HepG2 (cell line): ENCODE results near the gene ARHGAP9. TPM values are rescaled to one million over a fixed set of nuclear protein-coding genes. Genes with fewer than 3 reads are reported as not detected.
A peak's percentile ranks its signal among the peaks of the same experiment; 100 is the strongest.

Source experiments
- ATAC-seq: fragments of 200-7000 bp; cut with Tn5 transposase; 3 replicates; pipeline ENCODE4 v1.9.1; 2020; ENCODE audit warnings: mild to moderate bottlenecking, moderate library complexity
- BruUV-seq: library from RNA; stranded (reverse); fragments of 400-500 nt; replicated peaks from 2 replicates; lab custom pipeline; 2021; lab: Mats Ljungman, UMichigan
- CTCF ChIA-PET: fragments of 300-600 bp; formaldehyde crosslinking; extraction: SDS; loops from one replicate; lab custom pipeline; 2021; ENCODE audit warnings: low total read pairs, inconsistent platforms, low intra/inter-chr PET ratio; lab: Yijun Ruan, JAX
- POLR2A ChIA-PET: fragments of 350-600 bp; sonication (Branson Sonifier 250); formaldehyde crosslinking; loops from one replicate; lab custom pipeline; 2020; ENCODE audit warnings: antibody characterized with exemption, inconsistent platforms; lab: Yijun Ruan, JAX
- DNase-seq: peaks from one replicate; pipeline ENCODE4 v3.0.0-alpha.2; 2015; ENCODE audit warnings: low spot score
- FAIRE-seq: peaks from 3 replicates; lab custom pipeline; 2011; peaks lifted over from hg19 to GRCh38; lab: Jason Lieb, UNC
- H2AFZ ChIP-seq: one replicate; pipeline ENCODE4 v1.6.1; 2011; ENCODE audit warnings: low read length, inconsistent platforms
- H3K27ac ChIP-seq: fragments of 300-600 bp; 3 replicates; pipeline ENCODE4 v1.8.0; 2011; ENCODE audit warnings: mixed run types, mild to moderate bottlenecking, mixed read lengths, low read length, inconsistent platforms; ENCODE audit not compliant: insufficient read depth; ENCODE audit errors: extremely low read length
- H3K27me3 ChIP-seq, 2 experiments: fragments of 200-600 bp in 1 of 2; 2 replicates in 1 of 2; 3 replicates in 1 of 2; pipeline versions ENCODE4 v1.6.0 to v1.8.0; 2011; ENCODE audit warnings: low read length in 2 of 2, mild to moderate bottlenecking in 2 of 2, moderate library complexity in 2 of 2, inconsistent platforms in 1 of 2; ENCODE audit not compliant: insufficient read depth in 2 of 2, control insufficient read depth in 1 of 2
- H3K36me3 ChIP-seq, 2 experiments: fragments of 200-600 bp in 1 of 2; replicated peaks in 1 of 2; 2 replicates in 1 of 2; 3 replicates in 1 of 2; pipeline versions ENCODE4 v1.5.1 to v1.8.0; 2011; ENCODE audit warnings: low read length in 2 of 2, inconsistent platforms in 1 of 2; ENCODE audit not compliant: insufficient read depth in 2 of 2, control insufficient read depth in 1 of 2
- H3K4me1 ChIP-seq: 2 replicates; pipeline ENCODE4 v1.5.1; 2012; ENCODE audit warnings: low read length, inconsistent platforms; ENCODE audit not compliant: insufficient read depth
- H3K4me2 ChIP-seq: 2 replicates; pipeline ENCODE4 v1.6.0; 2011; ENCODE audit warnings: low read depth, low read length, inconsistent platforms
- H3K4me3 ChIP-seq, 3 experiments: fragments of 200-600 bp in 1 of 3; sonication (generic), shearing (Covaris generic) in 1 of 3; replicated peaks in 1 of 3; 2 replicates each; pipeline ENCODE4 v1.5.1; 2011 to 2016; ENCODE audit warnings: low read length in 3 of 3, inconsistent platforms in 2 of 3, low read depth in 2 of 3, mild to moderate bottlenecking in 2 of 3, control low read depth in 1 of 3, mixed read lengths in 1 of 3; ENCODE audit not compliant: insufficient read depth in 1 of 3
- H3K79me2 ChIP-seq: one replicate; pipeline ENCODE4 v1.6.1; 2011; ENCODE audit warnings: low read length, inconsistent platforms; ENCODE audit not compliant: insufficient read depth
- H3K9ac ChIP-seq: 2 replicates; pipeline ENCODE4 v1.6.0; 2011; ENCODE audit warnings: mild to moderate bottlenecking, low read depth, low read length, inconsistent platforms; ENCODE audit not compliant: insufficient read depth
- H3K9me3 ChIP-seq: 2 replicates; pipeline ENCODE4 v1.5.1; 2012; ENCODE audit warnings: mild to moderate bottlenecking, low read length
- H4K20me1 ChIP-seq: 2 replicates; pipeline ENCODE4 v1.6.0; 2011; ENCODE audit warnings: inconsistent platforms, mild to moderate bottlenecking, low read length, moderate library complexity; ENCODE audit not compliant: insufficient read depth
- AGO2 ChIP-seq: fragments of 200-400 bp; formaldehyde crosslinking; optimal IDR thresholded peaks from 2 replicates; pipeline ENCODE3; 2017; ENCODE audit warnings: mild to moderate bottlenecking, low read depth, low read length, moderate library complexity
- E2F1 ChIP-seq: sonication (generic); formaldehyde crosslinking; IDR thresholded peaks from 2 replicates; pipeline ENCODE4 v1.5.0; 2020; ENCODE audit warnings: missing genetic modification reagents
- HDAC2 ChIP-seq: sonication (generic); formaldehyde crosslinking; IDR thresholded peaks from 2 replicates; pipeline ENCODE4 v1.4.0; 2020; ENCODE audit warnings: missing genetic modification reagents
- MATR3 ChIP-seq: sonication (generic); formaldehyde crosslinking; IDR thresholded peaks from 2 replicates; pipeline ENCODE4 v1.4.0; 2020; ENCODE audit warnings: missing genetic modification reagents
- RFX5 ChIP-seq: IDR thresholded peaks from 2 replicates; pipeline ENCODE4 v1.6.1; 2011; ENCODE audit warnings: low read depth, low read length, improper control_type of control experiment
- RNF219 ChIP-seq: sonication (generic); formaldehyde crosslinking; IDR thresholded peaks from 2 replicates; pipeline ENCODE4 v1.5.0; 2020; ENCODE audit warnings: mild to moderate bottlenecking, missing genetic modification reagents
- ZMAT3 ChIP-seq: sonication (generic); formaldehyde crosslinking; conservative IDR thresholded peaks from 2 replicates; pipeline ENCODE4 v1.7.0; 2021; ENCODE audit warnings: missing genetic modification reagents
- WGBS: methylation state at CpG from one replicate; pipeline ENCODE4 v1.1.6; 2017; ENCODE audit warnings: low lambda C conversion rate; 5-methylcytosine and 5-hydroxymethylcytosine counted together
- in situ Hi-C: cut with HindIII; loops from 2 replicates; pipeline ENCODE4 v1.10.0; 2017; ENCODE audit warnings: low pct_unique_long_range_greater_than_20kb; ENCODE audit not compliant: extremely low pct_ligation_motif_present
- intact Hi-C: fragments of 100-400 bp; cut with micrococcal nuclease; formaldehyde crosslinking; loops from one replicate; pipeline ENCODE4 v1.10.0; 2022; ENCODE audit not compliant: unreplicated experiment
- polyA plus RNA-seq, 8 experiments: library from polyadenylated mRNA; depleted of rRNA in 3 of 8; stranded (reverse) in 7 of 8; unstranded in 1 of 8; fragments of >200 nt; fragmentation: Illumina TruSeq in 4 of 8; extraction: Trizol in 4 of 8; gene quantifications; 2 replicates each; pipeline versions ENCODE4 v1.2.1 to v1.2.3, GENCODE V29; 2011 to 2016; ENCODE audit warnings: low read depth in 4 of 8, missing spikeins in 1 of 8, mixed read lengths in 1 of 8; ENCODE audit not compliant: insufficient read depth in 1 of 8
- total RNA-seq, 5 experiments: library from RNA; depleted of rRNA; stranded (reverse); fragments of >200 nt; fragmentation: Illumina TruSeq; extraction: Trizol; gene quantifications; 2 replicates each; pipeline ENCODE4 v1.2.3, GENCODE V29; 2016; ENCODE audit warnings: low read depth in 1 of 5

The ARHGAP9 gene
- total and polyA plus RNA-seq, 2 of the 13 experiments (the other 11 are each of a cell fraction or from before 2014, with no cell fraction given), result 0.18 to 1.2 TPM

- ATAC-seq (no peak), FAIRE-seq (no peak), DNase-seq (no peak)
- peaks cover 8% of the 10 kb centered on the region for H4K20me1 ChIP-seq
- H3K27me3 ChIP-seq, result peaks cover 0 to 4% of the 10 kb centered on the region in 2 experiments; a peak in 1 of 5 replicates
- intact Hi-C loops (no loop called here), in situ Hi-C loops (no loop called here)
- H3K4me1 ChIP-seq, result peaks cover 23% of the 10 kb centered on the region
- peak overlapping the region; percentile 93 for H3K4me2 ChIP-seq
- ChIA-PET CTCF (no interaction called here), POLR2A (interaction anchor here (1.0 to 3.4 kb wide), 3 partner anchors 28 to 86 kb away, joined by 3 to 15 read pairs (median 3); partner anchors contain the start of gene DDIT3)
- 88% methylated on average over 5 of the region's 5 CpGs for WGBS
- no peaks in the 10 kb centered on the region for H3K9me3 ChIP-seq
- peaks cover 19 to 39% of the 10 kb centered on the region in 2 experiments for H3K36me3 ChIP-seq
- BruUV-seq, result no TSS peak
- no peak overlapping the region for H2AFZ ChIP-seq
- H3K9ac ChIP-seq, result peak overlapping the region; percentile 92
- TF ChIP-seq RNF219 (0 out of 2 replicates have a peak, but pooled peaks have one; percentile 9), HDAC2 (CRISPR knock-in tag) (no peak), MATR3 (CRISPR knock-in tag) (no peak), ZMAT3 (CRISPR knock-in tag) (no peak), E2F1 (CRISPR knock-in tag) (no peak), RFX5 (peak; percentile 88), AGO2 (no peak)
- H3K27ac ChIP-seq, result peak overlapping the region; percentile 62
- H3K79me2 ChIP-seq, result peaks cover 23% of the 10 kb centered on the region
- H3K4me3 ChIP-seq, result peak overlapping the region; percentile 95 to 97 (median 96)
Observed at GRCh38 chr12:57489157-57489641, 9.5 kb upstream of the ARHGAP9 start.
